Putamen (tissue), 1 donor: ENCODE data around the gene SAMD9L.
A peak's percentile ranks its signal among the peaks of the same experiment; 100 is the strongest.

Experiments used
- DNase-seq: peaks from one replicate; pipeline ENCODE4 v3.0.0-alpha.2; 2016; ENCODE audit warnings: low spot score

Gene SAMD9L

DNA sequence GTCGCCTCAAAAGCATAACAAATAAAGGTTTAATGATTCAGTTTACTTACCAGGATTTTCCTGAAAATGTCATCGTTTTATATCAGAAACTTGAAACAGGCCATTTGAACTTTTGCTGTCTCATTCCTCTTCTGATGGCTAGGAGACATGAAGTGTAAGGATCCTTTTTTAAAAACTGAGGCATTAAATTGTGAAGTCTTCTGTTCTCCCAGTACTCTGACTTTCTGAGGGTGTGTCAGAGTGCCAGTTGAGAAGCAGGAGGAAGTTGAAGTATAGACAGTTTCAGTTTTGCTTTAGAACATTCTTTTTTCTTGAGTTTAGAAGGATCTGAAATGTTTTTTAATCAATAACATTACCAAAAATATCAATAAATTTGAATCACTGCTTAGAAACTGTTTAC lies at the start of gene SAMD9L:
Gene SAMD9L (minus strand): TSS at position 242 of the 400 bp plus-strand sequence. CDS start 12,414 bp downstream, outside the sequence.
- no peak for DNase-seq

DNA sequence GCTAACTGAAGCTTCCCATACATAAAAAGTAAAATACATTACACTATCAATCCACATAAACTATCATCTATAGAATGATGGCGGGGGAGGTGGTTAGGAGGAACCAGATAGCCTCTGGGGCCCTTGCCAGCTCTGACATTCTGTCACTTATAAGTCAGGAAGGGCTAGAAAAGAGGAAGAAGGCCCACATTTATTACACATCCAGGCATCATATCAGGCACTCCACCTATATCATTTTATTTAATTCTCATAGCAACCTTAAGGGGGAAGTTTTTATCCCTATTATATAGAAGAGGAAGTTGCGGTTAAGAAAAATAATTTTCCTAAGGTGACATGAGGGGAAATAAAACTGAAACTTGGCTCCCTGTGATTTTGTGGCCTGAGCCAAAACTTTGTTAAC lies 48.2 kb upstream of the SAMD9L start:
- no peak for DNase-seq

DNA sequence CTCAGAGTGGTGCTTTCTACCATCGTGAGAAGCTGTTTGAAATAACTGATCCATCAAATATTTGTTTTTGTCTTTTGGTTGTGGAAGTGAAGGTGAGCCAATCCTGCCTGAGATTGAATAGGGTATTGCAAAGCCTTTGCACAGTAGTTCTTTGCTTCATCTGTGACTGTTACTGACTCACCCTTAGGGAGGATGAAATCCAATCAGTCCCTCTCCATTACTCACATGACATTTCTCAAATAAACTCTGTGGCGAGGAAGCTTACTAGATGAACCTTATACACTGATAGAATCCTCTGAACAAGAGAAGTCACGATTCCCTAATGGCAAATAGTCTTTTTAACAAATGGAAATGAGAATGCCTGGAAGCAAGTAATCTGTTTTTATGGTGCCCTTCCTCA lies 46.2 kb upstream of the SAMD9L start:
- no peak for DNase-seq

DNA sequence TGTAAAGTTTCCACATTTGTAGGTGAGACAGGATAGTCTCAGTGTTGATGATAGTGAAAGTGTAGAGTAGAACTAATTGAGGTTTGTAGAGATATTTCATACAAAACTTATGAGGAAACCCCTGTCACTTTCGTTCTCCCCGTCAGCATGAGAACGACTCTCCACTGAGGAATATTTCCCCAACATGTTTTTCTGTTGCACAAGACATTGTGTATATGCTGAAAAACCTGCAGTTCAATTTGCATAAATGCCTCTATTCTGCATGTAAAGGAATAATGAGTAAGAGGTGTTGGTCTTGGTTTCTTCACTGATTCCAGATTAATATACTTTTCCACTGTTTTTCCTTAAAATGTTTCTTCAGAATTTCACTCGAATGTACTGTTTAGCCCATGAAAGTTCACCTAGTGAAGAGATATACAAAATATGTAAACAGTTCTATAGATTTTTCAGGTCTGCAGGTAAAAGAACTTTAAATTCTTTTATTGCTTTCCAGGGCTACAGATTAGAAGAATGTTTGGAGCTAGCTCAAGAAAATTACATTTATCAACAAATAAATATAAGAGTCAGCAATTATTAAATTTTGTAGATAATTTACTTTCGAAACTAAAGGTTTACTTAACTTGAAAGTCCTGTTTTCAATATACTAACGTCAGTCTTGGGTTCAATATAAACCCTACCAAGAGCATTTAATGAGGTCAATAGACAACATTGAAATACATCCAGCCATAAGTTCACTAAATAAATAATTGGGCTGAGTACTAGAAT lies 40.9 kb upstream of the SAMD9L start:
- no peak for DNase-seq

DNA sequence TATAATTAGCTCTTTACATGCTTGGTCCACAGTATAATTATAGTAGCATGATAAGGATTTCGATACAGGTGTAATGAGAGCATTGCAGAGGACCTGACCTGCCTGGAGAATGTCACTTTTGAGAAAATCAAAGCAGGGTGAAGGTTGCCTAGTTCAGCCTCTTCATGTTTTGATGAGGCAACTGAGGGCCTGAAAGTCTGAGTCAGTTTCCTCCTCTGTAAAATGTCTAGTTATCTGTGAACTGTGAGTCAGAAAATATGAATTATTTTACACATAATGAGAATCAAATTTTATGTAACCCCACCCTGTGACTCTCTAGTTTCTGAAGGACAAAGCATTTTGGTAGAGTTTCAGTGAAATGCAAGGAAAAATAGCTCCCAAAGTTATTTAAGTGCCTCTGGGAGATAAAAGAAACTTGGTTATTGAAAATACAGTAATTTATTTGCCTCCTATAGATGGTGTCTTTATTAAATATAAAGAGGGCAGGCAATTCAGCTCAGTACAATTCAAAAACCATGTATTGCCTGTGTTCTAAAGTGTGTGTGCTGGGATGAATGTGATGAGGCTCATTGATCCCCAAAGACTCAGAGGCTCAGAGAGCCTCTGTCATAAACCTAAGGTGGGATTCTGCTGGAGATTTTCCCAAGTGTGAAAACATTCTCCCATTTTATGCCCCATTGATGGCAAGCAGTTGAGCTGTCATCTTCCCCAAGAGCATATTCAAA lies 37.3 kb upstream of the SAMD9L start:
- peak; percentile 58 for DNase-seq

DNA sequence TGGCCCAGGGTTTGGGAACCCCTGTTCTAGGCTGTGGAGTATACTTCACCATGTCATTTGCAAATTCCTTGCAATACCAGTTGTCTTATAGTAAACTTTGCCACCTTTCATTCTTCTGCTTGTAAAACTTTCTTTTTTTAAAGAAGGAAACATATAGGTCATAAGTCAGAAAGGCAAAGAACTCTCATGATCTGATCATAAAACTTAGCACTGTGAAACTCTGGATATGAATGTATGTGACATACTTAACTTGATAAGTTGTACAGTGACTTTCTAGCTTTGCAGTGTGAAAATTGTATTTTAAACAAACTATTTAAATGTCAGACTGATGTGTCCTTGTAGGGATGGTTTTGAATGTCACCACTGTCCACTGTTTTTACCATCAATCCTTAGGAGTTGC lies 31.0 kb upstream of the SAMD9L start:
- no peak for DNase-seq

DNA sequence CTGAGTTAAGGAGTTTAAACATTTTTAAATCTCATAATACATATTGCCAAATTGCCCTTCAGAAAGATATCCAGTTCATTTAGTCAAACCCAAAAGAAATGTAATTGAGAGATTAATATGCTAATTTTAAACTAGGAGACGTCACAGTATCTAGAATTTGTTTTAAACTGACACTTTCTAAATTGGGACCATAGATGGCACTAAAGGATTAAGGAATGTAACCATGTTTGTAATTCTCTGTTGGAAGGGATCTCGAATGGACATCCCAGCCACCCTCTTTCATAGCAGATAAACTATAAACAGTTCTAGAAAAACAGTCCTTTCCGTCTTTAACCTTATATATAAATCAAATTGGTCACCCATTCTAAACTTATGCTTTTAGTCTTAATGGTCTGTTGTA lies 30.0 kb upstream of the SAMD9L start:
- no peak for DNase-seq

DNA sequence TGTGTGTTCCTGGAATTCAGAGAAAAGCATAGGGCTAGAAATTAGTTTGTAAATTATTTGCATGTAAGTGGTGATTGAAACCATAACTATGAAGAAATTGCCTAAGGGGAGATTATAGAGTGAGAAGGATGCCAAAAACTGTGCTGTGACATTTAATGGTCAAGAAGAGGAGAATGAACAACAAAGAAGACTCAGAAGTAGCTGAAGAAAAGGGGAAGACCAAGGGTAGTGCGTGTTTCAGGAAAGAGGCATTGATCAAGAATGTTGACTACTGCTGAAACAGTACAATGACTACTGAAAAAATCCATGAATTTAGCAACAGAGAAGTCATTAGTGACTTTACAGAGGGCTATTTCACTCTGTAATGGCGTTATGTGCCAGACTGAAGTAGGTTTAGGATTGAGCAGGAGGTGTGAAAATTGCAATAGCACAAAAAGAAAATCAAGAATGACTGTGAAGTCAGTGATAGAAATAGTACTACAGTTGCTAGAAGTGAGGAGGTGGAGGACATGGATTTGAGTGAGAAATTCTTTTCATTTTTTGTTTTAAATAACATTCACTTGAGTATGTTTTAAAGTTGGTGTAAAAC lies 28.9 kb upstream of the SAMD9L start:
- no peak for DNase-seq

DNA sequence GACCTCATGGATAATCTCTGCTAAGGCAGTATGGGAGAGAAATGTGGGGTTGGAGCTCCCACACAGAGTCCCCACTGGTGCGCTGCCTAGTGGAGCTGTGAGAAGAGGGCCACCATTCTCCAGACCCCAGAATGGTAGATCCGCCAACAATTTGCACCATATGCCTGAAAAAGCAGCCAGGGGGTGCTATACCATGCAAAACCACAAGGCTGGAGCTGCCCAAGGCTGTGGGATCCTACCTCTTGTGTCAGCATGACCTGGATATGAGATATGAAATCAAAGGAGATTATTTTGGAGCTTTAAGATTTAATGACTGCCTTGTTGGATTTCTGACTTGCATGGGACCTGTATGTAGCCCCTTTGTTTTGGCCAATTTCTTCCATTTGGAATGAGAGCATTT lies 27.0 kb upstream of the SAMD9L start:
- no peak for DNase-seq

DNA sequence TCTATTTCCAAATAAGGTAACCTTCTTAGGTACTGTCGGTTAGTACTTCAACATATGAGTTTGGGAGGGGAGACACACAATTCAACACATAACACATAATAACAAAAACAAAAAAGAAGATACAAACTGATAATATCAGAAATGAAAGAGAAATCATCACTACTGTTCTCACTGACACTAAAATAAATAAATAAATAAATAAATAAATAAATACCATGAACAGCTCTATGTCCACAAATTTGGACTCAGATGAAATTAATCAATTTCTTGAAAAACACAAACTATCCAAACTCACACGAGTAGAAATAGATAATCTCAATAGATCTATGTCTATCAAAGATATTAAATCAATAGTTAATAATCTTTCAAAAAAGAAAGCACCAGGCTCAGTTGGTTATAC lies 24.5 kb upstream of the SAMD9L start:
- DNase-seq: no peak

DNA sequence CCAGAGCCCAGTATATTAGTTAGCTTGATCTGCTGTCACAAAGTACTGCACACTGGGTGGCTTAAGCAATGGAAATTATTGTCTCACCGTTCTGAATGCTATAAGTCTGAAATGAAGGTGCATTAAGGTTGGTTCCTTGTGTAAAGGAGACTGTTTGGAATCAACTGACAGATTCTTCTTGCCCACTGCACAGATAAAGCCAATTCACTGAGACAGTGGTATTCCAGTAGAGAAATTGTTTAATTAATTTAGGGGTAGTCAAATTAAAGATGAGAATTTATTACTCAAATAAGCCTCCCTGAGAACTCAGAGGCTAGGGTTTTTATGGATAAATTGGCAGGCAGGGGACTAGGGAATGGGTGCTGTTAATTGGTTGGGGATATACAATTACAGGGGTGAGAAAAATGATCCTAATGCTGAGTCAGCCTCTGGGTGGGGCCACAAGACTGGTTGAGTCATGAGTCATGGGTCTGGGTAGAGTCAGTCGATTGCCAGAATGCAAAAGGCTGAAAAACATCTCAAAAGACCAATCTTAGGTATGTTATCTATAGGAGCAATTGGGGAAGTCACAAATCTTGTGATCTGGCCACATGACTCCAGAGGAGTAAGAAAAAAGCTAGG lies 23.5 kb upstream of the SAMD9L start:
- no peak for DNase-seq

DNA sequence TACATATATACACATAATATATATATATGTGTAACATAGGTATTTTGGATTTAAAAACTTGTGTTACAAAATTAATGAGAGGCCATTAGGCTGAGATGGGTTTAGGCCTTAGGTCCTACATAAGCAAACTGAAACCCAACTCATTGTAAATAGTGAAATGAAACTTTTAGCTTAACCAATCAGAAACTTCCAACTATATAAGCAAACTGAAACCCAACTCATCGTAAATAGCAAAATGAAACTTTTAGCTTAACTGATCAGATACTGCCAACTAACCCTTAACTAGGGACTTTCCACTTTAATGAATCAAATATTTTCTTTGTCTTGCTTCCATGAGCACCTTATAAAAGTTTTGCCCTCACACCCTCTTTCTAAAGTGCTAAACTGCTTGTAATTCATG lies 17.3 kb upstream of the SAMD9L start:
- DNase-seq: no peak

DNA sequence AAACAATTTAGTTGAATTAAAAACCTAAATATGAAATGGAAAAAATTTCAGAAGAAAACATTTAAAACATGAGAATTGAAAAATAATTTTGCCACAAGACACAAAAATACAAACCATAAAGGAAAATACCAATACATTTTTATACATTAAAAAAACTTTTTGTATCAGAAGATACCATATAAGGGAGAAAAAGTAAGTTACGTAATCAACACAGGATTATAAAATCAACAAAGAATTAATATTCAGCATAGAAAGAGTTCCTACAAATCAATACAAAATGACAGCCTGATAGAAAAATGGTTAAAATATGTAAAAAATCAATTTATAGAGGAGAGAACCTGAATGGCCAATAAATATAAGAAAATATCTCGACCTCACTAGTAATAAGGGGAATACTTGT lies 16.6 kb upstream of the SAMD9L start:
- DNase-seq: no peak

DNA sequence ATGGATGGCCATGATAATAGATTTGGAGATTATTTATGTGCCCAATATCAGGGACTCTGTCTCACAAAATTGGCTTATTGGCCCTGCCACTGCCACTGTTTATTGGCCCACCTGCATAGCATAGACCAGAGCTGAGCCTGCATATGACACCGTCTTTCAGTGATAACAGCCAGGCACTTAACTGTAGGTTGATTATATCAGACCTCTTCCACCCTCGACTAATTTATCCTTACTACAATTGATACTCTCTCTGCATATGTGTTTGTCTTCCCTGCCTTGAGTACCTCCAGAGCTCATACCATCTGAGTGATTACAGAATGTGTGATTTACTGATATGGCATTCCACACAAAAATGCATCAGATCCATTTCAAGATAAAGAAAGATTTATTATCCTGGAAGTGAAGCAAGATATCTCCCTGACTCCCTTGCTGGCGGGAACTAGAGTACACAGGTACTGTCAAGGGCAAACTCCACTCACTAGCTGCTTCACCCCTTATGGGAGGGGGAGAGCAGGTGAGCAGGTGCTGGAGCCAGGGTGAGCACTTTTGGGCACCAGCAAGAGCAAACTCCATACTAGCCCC lies 13.1 kb upstream of the SAMD9L start:
- no peak for DNase-seq

DNA sequence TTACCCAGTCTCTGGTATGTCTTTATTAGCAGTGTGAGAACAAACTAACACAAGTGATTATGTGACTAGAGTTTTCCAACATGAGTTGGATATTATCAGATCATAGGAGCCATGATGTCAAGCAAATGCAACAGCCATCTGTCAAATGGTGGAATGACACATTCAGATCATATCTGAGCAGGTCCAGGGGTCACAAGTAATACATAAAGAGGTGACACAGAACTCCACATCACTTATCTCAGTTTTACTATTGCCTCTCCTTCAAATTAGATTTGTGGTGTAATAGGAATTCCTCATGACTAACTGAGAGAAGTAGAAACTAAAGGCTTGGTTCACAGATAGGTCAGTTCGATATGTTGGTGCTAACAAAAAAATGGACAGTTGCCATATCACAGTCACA lies 12.2 kb upstream of the SAMD9L start:
- DNase-seq: no peak

DNA sequence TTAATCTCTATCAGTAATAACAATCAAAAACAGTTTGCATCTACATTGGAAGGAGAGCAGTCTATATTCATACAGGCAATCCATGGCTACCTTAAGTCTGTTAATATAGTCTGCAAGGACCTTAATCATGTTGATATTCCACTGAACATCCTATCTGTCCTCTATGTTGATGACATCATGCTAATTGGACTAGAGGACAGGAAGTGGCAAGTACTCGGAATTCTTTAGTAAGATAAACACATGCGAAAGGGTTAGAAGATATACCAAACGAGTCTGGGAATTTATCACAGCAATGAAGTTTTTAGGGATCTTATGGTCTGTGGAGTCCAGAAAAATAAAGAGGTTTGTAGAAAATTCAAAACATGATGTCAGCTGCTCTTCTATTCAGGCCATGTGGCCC lies 11.3 kb upstream of the SAMD9L start:
- DNase-seq: no peak

DNA sequence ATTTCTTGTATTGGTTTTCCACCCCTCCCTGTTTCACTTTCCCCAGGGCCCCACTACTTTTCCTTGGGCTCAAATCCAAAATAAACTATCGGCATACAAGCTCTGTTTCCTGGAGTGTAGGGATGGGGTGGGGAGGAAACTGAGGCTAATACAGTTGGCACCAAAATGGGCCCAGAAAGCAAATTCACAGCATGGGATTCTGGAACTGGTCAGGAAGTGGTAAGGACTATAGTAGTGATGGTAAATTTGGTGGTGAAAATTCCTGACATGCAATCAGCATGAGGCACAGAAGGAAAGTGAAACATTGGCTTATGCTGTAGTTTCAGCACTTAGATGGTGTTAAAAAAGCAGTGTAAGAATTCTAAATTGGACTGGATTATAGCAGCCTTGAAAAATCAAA lies 8.7 kb upstream of the SAMD9L start:
- DNase-seq: no peak

DNA sequence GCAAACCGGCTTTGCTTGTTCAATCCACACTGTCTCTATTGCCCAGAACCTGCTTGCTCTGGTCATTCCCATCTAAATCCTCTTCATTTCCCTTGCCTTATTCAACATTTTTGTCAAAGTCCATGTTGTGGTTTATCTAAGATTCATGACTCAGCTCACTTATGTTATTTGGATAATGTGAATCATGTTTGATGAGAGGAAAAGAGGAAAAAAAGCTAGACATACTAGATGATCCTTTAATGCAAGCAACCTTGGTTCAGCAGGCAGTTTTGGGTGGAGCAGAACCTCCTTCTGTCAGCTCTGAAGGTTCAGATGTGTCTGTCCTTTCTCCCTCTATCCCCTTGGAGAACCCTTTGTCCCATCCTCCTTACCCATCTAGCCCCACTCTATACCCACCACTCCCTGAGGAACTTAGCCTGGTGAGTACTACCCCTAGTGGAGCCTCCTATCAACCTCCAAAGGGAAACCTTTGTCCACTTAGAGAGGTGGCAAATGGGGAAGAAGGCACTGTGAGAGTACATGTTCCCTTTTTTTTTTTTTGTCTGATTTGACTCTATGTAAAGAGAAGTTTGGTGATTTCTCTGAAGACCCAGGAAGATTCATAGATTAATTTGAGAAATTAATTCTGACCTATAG lies 2.1 kb upstream of the SAMD9L start:
- no peak for DNase-seq

DNA sequence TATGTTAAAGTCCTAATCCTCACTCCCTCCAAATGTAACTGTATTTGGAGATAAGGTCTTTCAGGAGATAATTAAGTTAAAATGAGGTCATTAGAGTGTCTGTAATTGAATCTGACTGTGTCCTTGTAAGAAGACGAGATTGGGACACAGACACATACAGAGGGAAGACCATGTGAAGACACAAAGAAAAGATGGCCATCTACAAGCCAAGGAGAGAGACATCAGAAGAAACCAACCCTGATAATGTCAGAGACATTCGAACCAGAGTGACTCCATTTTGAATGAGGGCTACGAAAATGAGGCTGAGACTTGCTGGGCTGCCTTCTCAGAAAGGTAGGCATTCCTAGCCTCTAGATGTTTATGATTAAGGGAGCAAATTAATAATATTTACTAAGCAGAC lies 542 bp upstream of the SAMD9L start:
- DNase-seq: no peak

DNA sequence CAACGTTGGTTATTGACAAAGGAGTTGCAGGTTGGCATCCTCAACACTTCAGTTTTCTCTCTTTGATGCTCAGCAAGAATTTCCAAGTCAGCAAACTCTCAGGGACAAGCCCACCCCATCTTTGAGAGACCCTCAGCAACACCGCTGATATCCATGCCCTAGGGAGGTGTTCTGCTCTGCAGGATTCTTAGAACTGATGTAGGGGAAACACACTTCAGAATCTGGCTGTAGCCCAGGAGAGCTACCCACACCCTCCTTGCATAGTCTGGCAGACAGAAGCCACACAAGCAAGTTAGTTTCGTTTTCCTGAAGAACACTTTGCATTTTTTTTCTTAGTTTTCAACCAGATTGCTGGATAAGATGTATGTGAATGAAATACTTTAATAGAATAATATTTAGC lies 822 bp downstream of the SAMD9L start:
- DNase-seq: peak; percentile 2

DNA sequence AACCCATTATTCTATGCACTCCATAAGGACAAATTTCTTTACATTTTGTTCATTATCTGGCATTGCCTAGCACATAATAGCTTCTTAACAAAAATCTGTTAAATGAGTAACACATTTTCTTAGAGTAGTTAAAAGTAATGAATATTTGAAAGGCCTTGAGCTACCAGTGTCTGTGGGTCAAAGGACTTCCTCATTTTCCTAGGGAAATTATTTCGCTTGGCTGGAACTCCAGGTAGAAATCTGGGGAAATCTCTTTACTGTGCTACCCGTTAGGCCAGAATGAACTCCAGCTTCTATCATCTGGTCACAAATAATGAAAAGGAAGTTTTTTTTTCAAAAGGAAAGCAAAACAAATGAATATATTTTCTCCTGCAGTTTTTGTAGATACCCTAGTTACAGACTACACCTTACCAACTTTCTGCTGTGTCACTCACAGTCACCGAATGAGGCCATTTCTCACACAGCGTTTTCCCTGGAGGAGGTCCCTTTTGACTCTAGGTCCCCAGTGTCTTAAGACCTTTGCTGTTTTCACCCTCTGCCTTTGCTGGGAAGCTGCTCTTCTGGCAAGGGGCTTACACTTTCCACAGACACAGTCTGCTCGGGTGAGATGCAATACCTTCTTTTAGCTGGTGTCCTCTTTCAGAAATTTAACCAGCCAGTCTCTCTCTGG lies 1.6 kb downstream of the SAMD9L start:
- no peak for DNase-seq

DNA sequence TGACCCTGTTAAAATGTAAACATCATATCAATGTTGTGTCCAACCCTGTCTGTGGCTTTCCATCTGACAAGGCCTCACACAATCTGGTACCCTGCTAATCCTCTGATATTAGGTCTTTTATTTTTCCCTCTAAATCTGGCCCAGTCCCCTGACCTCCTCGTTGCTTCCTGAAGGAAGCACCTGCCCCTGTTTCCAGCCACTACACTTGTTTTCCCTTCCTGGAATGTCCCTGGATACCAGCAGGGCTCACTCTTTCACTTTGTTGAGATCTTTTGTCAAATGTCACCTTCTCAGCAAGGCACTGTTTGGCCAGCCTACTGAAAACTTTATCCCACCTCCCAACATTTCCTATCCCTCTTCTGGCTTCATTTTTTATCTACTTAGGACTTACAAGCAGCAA lies 2.1 kb downstream of the SAMD9L start:
- no peak for DNase-seq
